GM21447 (cell line): ENCODE data around the gene RNASE7.

Experiments
- ATAC-seq: cut with Tn5 transposase; IDR thresholded peaks from one replicate; pipeline ENCODE4 v1.9.1; 2021; ENCODE audit not compliant: unreplicated experiment

Gene RNASE7

DNA sequence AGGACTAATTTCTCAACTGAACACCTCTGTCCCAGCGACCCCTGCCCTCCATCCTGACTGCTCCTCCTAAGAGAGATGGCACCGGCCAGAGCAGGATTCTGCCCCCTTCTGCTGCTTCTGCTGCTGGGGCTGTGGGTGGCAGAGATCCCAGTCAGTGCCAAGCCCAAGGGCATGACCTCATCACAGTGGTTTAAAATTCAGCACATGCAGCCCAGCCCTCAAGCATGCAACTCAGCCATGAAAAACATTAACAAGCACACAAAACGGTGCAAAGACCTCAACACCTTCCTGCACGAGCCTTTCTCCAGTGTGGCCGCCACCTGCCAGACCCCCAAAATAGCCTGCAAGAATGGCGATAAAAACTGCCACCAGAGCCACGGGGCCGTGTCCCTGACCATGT is 756 bp downstream of the RNASE7 start:
- ATAC-seq: no peak

DNA sequence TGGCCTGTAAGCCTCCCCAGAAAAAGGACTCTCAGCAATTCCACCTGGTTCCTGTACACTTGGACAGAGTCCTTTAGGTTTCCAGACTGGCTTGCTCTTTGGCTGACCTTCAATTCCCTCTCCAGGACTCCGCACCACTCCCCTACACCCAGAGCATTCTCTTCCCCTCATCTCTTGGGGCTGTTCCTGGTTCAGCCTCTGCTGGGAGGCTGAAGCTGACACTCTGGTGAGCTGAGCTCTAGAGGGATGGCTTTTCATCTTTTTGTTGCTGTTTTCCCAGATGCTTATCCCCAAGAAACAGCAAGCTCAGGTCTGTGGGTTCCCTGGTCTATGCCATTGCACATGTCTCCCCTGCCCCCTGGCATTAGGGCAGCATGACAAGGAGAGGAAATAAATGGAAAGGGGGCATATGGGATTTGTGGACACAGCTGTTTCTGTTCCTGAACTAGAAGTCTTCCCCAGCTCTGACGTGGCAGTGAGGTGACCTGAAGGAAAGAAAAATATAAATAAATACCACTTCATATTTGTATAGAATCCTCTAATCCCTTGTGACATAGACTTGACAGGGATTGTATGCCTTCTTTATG is 1.3 kb downstream of the RNASE7 start:
- ATAC-seq: no peak

DNA sequence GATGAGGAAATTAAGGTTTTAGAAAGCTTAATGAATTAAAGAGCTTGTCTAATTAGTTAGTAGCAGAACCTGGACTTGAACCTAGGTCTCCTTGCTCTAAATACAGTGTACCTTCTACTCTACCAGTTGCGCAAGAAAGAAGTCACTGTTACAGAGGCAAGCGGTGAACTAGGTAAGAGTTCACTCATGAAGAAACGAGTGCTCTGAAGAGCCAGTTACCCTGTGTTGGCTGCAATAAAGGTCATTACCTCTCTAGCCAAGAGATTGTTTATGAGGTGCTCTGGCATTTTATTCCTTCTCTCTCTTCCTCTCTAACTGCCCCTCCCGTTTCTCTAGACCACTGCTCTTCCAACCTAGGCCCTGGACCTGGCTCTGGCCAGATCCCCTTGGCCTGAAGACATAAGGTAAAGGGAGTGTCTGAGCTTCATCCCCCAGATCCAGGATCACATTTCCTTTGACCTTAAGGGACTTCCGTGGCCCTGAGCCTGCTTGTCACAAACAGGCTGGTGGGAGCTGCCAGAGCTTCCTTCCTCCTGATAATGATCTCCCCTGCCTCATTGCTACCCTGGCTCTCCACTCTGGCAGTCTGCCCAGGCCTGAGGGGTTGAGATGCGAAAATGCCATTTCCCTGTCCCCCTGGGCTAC is 1.9 kb downstream of the RNASE7 start:
- no peak for ATAC-seq

DNA sequence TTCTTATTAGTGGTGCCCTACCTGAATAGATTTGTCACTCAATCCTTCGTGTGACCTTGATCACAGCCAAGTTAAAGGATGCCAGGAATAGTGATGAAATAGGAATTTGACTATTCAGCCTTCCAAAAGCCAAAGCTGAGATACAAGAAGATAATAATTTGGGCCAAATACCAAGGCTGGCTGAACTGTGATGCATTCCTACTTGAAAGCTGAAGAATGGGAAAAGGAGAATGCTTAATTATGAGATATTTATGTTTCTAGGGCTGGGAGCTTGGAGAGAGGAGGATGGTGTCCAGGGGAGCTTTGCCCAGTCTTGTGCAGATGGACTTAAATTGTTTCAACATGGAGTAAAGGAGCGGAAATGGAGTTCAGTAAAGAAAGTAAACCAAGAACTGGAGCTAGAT is 5.2 kb downstream of the RNASE7 start:
- ATAC-seq: no peak

DNA sequence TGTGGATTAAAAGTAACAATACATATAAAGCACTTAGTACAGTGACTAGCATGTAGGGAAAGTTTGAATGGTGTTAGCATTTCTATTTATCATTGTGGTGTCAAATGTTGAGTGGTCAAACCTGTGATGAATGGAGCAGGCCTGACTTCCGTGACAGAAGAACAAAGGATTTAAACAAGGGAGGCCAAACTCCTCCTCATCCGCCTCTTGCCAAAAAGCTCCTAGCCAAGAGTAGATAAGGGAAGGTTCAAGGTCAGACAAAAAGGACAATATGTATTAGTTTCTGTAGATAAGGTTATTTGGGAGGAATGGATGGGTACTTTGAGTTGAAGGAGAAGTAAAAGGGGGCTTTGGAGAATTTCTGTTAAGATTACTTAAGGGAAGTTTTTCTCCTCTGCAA is 6.5 kb downstream of the RNASE7 start:
- ATAC-seq: no peak

DNA sequence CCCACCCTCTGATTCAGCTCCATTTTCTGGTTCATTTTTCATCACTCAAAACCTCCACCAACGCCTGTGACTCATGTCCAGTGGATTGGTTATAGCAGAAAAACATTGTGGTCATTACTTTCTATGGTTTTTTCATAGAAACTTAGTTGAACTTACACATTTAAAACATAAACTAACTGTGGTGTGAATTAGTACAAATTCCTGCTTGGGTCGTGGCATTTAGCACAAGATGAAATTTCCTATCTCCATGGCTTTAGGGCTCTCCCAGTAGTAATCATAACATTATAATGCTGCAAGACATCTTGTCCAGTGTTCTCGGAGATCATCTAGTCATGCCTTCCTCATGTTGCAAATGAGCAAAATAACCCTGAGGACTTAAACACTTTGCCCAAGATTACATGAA is 7.1 kb downstream of the RNASE7 start:
- no peak for ATAC-seq

DNA sequence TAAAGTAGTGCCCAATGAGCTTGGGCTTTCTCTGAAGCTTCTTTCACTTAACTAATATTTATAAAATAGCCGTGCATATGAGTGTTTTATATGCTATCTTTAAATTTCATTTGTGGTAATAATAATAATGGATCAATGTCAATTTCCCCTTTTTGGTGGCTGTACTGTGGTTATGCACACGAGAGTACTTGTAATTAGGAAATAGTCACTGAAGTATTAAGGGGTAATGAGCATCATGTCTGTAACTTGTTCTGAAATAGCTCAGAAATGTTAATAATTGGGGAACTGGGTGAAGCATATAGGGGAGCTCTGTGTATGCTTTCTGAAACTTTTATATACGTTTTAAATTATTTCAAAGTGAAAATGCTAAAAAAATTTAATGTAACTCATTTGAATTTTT is 8.4 kb downstream of the RNASE7 start:
- no peak for ATAC-seq

DNA sequence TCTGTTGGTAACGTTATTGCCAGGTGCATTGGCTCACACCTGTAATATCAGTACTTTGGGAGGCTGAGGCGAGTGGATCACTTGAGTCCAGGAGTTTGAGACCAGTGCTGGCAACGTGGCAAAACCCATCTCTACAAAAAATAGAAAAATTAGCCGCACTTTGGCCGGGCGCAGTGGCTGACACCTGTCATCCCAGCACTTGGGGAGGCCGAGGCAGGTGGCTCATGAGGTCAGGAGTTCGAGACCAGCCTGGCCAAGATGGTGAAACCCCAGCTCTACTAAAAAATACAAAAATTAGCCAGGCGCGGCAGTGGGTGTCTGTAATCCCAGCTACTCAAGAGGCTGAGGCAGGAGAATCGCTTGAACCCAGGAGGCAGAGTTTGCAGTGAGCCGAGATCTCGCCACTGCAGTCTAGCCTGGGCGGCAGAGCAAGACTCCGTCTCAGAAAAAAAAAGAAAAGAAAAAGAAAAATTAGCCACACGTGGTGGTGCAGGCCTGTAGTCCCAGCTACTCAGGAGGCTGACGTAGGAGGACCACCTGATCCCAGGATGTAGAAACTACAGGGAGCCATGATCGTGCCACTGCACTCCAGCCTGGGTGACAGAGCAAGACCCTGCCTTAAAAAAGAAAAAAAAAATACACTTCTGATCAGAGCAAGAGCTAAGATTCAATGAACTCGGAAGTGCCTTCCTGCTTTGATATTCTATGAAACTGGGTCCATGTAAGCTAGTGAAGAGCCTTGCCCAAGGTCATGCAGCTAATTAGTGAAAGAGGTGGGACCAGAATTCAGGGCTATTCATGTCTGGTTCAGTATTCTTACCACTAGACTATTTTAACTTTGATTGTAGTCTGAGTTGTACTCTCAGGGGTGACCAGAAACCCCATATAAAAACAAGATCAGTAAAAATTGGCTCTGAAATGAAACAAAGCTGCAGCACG is 11.3 kb downstream of the RNASE7 start:
- ATAC-seq: no peak

DNA sequence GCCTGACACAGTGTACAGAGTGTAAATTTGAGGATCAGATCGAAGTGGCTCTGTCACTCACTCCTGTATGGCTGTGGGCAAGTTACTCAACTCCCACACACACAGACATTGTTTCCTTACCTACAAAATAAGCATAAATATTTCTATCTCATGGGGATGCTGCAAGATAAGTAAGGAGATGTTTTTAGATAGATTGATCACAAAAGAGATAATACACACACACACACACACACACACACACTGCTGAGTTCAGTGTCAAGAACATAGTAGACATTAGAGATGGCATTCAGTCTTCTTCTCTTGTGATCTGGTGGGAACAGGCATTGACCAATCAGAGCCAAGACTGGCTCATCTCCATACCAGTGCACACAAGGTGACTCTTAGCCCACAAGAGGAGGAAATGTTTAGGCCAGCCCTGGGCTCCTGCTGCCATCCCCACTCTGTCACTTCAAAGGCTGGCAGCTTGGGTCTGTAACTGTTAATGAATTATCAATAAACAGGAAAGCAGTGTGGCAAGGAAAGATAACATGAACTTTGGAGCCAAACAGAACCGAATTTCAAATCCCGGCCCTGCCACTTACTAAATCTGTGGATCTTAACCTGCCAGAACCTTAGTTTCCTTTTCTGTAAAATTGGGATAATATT is 12.1 kb downstream of the RNASE7 start:
- ATAC-seq: no peak

DNA sequence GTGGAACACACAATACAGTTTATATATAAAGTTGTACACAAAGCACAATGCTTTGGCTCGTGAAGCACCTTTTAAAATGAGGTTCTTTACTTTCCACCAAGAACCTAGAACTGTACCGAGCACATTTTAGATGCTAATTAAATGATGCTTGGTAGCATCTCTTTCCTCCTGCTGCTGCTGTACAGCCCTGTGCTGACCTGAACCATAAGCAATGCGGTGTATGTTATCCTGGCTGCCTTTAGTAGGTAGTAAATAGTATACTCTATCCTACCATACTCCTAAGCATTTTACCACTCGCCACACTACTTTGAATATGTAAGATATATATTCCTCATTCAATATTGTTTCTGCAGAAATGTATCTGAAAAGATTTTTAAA is 12.6 kb downstream of the RNASE7 start:
- no peak for ATAC-seq

DNA sequence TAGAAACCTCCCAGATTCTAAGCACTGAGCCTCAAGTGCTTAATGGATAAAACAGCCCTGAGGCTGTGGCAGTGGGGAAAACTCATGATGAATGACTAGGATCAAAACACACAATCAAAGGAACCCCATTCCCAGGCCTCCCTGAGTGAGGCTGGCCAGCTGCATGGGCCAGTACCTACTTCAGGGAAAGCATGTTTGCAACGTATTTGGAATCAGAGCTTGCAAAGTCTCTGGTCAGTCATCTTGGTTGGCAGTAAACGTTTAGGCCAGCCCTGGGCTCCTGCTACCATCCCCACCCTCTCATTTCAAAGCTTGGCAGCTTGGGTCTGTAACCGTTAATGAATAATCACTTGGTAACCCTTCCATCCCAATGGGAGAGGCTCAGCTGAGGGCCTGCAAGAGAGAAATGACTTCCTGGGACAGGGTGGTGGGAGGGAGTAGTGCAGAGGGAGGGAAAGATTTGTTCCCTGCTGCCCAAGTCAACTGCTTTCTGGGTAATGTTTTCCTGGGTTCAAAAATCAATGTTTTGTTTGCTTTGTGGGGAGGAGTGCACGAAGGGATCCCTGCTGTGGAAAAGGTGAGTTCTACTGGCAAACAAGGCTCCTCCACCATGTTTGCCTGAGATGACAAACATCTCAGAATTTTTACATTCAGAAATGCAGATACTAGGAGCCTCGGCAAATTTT is 13.4 kb downstream of the RNASE7 start:
- ATAC-seq: no peak

DNA sequence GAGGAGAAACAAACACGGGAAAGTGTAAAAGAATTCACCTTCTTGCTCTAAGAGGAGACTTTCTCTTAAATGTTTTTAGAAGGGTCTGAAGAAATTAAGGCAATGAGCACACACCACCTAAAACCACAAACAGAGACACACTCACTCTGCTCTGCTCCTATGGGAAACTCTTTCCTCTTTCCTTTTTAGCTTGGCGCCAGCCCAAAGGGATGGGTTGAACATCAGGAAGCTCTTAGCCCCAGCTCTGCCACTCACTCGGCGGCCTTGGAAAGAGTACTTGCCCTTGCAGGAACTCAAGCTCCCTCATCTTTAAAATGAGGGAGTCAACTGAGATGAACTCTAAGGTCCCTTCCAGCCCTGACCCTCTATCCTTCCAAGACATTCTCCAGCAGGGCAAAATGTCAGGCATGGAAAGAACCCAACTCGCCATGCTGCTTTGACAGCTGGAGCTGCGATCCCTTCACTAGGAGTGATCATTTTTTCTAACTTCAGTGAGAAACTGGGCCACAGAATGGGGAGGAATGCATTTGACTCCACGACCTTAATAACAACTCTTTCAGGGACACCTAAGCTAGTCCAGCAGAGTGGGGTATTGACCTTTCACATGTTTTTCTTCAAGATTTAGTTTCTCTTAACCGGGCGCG is 14.5 kb downstream of the RNASE7 start:
- ATAC-seq: no peak

DNA sequence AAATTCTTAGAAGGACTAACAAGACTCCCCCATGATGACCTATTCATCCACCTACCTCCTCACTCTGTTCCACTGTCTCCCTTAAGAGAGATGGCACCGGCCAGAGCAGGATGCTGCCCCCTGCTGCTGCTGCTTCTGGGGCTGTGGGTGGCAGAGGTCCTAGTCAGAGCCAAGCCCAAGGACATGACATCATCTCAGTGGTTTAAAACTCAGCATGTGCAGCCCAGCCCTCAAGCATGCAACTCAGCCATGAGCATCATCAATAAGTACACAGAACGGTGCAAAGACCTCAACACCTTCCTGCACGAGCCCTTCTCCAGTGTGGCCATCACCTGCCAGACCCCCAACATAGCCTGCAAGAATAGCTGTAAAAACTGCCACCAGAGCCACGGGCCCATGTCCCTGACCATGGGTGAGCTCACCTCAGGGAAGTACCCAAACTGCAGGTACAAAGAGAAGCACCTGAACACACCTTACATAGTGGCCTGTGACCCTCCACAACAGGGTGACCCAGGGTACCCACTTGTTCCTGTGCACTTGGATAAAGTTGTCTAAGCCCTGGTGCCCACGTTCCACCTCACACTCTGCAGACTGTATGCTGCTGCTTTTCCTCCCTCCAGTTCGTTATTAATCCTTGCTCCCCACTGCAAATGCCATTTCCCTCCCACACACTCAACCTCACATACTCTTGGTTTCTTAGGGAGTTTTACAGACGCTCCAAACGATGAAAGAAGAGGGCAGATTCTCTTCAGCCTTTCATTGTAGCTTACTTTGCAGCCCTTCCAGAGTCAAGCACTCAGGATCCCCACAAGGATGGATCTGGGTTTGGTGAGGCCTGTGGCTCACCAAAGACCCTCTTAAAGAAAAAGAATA is 15.9 kb downstream of the RNASE7 start, which contains the start of gene RNASE8:
Gene RNASE8, plus strand, starts transcription at position 20 of the 873 bp plus-strand sequence. Its CDS starts 71 bp downstream, at position 91.
- no peak for ATAC-seq

DNA sequence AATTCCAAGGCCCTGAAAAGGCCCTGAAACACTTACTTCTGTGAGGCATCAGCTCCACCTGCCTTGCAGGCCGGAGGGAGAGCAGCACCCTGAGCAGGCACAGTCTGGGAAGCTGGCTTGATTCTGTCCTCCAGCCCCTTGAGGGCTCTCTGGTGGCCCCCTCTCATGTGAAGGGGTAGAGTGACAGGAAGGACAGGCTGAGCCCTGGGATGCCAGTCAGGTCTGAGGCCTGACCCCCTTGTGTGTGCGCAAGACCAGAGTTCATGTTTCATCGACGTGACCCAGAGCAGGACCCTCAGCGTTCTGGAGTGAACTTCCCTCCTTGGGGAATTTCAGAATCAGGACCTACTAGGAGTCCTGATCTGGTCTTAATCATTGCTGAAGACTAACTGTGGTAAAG is 16.7 kb downstream of the RNASE7 start:
- ATAC-seq: no peak

DNA sequence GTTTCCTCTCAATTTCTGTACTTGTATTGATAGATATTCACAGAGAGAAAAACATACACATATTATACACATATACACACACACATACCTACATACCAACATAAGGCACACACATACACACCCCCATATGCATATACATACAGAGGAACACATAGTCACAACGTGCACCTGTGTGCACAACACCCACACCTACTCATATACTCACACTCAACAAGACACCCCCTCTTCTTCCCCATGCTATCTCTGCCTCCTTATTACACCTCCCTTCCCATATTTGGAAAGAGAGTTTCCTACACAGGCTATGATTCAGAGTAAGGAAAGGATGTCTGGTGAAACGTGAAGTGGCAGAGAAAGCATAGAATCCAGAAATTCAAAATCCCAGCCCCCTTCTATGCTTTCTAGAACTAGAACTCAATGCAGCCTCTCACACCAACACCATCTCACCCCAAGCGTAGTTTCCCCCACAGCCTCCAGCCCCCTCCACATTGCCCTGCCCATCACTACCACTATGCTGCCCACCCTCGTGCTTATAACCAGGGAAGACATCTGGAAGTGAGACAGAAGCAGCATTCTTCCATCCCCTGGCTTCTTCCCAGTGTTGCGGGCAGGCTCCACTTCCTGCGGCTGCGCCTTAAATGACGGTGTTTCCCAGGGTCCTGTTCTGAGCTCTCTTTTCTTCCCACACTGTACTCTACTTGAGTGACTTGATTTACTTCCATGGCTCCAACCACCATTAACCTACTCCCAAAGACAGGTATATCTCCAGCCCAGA is 17.9 kb downstream of the RNASE7 start:
- no peak for ATAC-seq

DNA sequence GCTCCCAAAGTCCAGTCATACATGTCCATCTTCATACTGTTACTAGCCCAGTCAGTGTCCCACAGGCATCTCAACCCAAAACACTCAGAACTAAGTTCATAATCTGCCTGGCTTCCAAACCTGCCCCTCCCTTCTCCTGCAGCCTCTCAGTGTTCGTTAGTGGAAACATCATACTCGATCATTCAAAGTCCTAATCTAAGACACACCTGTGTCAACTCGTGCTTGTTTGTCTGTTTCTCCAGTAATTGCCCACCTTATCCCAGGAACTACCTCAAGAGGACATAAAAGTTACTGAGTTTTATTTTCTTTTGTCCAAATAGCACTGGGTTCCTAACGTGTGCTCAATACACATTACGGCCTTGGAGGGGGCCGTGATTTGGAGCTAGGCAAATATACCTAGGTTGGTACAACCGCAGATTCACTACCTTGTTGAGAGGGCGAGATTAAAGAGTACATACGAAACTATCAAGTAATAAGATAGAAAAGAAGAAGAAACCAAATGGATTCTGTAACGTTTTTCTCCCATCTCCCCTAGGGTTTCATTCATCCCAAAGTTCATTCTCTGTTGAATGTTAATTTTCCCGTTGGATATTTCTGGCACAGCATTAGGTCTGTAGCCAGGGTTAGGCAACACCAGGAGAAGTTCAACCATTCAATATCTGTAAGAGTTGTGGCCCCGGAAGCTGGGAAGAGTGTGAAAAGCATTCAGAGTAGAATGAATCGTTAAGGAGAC is 18.6 kb downstream of the RNASE7 start:
- ATAC-seq: no peak

DNA sequence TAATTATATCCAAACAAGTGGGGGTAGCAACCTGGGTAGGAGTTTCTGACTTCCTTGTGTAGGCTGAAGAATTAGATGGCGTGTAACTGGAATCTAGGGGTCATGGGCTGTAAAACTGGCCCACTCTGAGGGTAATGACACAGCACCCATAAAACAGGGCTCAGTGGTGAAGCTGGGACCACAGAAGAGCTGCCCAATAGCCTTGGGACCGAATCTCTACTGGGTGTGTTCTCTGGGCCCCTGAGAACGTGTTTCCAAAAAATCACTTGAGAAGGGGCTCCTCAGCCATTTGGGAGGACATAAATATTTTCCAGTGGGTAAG is 19.1 kb downstream of the RNASE7 start:
- ATAC-seq: no peak

DNA sequence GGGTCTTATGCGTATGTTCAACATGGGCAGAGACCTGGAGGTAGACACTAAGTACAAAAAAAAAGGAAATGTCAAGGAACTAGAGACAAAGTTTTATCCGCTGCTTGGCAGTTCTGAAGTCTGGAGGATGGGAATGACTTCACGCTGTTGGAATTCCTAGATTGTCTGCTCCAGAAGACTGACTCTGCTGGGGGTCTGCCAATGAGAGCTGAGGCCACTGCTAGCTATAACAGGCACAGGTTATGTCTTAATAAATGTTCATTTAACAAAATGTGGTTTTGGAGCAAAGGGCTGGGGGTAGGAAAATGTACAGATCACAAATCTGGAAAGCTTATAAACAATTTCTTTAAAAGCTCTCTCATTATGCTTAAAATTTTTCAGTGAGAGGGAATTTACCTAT is 21.3 kb downstream of the RNASE7 start:
- no peak for ATAC-seq
